Mucosa of descending colon (tissue), 3 donors: ENCODE data around the gene SPINK9. TPM values are rescaled to one million over a fixed set of nuclear protein-coding genes. Genes with fewer than 3 reads are reported as not detected.

Experiments used
- ATAC-seq: fragments of 200-7000 bp; cut with Tn5 transposase; one replicate; pipeline ENCODE4 v1.9.1; 2020; ENCODE audit warnings: mild to moderate bottlenecking, moderate library complexity
- DNase-seq, 3 donors: peaks; one replicate each; pipeline ENCODE4 v3.0.0-alpha.2; 2020
- H3K36me3 ChIP-seq: fragments of 200-600 bp; one replicate; pipeline ENCODE4 v1.8.0; 2021; ENCODE audit warnings: low read depth, mild to moderate bottlenecking
- H3K4me1 ChIP-seq: fragments of 200-600 bp; one replicate; pipeline ENCODE4 v1.8.0; 2021; ENCODE audit warnings: low read depth, mild to moderate bottlenecking
- H3K4me3 ChIP-seq: fragments of 200-600 bp; one replicate; pipeline ENCODE4 v1.8.0; 2021; ENCODE audit warnings: mild to moderate bottlenecking
- H3K9me3 ChIP-seq: fragments of 200-600 bp; one replicate; pipeline ENCODE4 v1.8.0; 2021; ENCODE audit warnings: mild to moderate bottlenecking
- intact Hi-C, 2 donors: fragments of 100-400 bp; cut with DNase I in 1 of 2; cut with micrococcal nuclease in 1 of 2; formaldehyde crosslinking; loops; one replicate each; pipeline versions ENCODE4 v1.11.0 to v1.11.1; 2022; cut with DNase I, micrococcal nuclease
- total RNA-seq, 3 donors: library from RNA; stranded (reverse); fragmentation: NEBNext Ultra II Directional in 2 of 3; extraction: Animal tissue kit (Norgen Biotek cat#: 25700) in 2 of 3; gene quantifications; one replicate each; pipeline versions ENCODE4 v1.2.1 to v1.2.4, GENCODE V29; 2021 to 2023
- TF ChIP-seq, protein P1 (sequence below): fragments of 200-600 bp; IDR thresholded peaks from one replicate; pipeline ENCODE4 v1.8.0; 2022; ENCODE audit warnings: antibody characterized with exemption, mild to moderate bottlenecking
- donor health status: DM: no; HTN: no; CAD: no; lungs with moderate emphysema.
- donor health status: DM: no; HTN: no; CAD: no.
- donor health status: DM: no; HTN: yes; CAD: no.

SPINK9 gene
- total RNA-seq, 3 donors from 2014 or later: not detected

DNA sequence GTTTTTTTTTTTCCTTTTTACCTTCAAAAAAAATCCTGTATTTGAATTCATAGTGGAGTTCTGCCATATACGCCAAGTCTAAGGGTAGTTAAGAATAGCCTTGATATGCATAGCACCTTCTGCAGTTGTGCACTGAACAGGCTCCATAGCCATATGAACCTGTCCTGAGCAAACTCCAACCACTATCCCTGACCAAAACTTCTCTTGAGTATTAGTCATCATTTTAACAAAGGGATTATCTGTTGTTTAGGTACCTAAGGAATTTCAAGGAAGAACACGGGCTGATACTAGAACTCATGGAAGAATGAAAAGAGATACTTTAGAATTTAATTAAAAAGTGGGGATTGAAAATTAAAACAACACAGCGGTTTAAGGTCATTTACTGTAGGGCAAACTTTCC lies 46.5 kb downstream of the SPINK9 start:
- intact Hi-C loops: no loop called here
- no peak overlapping the region for H3K4me3 ChIP-seq
- H3K36me3 ChIP-seq: no peaks in the 10 kb centered on the region
- H3K4me1 ChIP-seq: peaks cover 27% of the 10 kb centered on the region
- ATAC-seq: no peak
- DNase-seq: no peak
- no peaks in the 10 kb centered on the region for H3K9me3 ChIP-seq
- TF ChIP-seq, protein P1, sequence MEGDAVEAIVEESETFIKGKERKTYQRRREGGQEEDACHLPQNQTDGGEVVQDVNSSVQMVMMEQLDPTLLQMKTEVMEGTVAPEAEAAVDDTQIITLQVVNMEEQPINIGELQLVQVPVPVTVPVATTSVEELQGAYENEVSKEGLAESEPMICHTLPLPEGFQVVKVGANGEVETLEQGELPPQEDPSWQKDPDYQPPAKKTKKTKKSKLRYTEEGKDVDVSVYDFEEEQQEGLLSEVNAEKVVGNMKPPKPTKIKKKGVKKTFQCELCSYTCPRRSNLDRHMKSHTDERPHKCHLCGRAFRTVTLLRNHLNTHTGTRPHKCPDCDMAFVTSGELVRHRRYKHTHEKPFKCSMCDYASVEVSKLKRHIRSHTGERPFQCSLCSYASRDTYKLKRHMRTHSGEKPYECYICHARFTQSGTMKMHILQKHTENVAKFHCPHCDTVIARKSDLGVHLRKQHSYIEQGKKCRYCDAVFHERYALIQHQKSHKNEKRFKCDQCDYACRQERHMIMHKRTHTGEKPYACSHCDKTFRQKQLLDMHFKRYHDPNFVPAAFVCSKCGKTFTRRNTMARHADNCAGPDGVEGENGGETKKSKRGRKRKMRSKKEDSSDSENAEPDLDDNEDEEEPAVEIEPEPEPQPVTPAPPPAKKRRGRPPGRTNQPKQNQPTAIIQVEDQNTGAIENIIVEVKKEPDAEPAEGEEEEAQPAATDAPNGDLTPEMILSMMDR: no peak

DNA sequence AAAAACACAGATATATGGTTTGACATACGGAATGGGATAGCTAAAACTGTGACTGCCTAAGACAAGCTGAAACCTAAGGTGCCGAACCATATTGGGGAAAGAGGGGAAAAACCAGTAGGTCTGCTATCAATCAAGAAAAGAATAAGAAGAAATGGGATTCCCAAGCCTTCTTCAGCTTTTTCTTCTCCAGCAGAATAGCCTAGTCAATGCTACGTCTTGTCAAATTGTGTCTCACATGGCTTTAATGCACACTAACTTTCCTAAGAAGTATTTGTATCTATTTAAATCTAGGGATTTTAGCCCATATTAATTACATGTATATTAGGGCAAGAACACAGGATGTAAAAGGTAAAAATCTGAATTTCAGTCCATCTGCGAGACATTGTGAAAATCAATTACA lies 47.6 kb downstream of the SPINK9 start:
- no peaks in the 10 kb centered on the region for H3K9me3 ChIP-seq
- ATAC-seq (no peak), DNase-seq (no peak)
- TF ChIP-seq, protein P1: no peak
- H3K4me1 ChIP-seq: peaks cover 27% of the 10 kb centered on the region
- H3K4me3 ChIP-seq: peak overlapping the region; percentile 69
- intact Hi-C loops: no loop called here
- H3K36me3 ChIP-seq: no peaks in the 10 kb centered on the region

DNA sequence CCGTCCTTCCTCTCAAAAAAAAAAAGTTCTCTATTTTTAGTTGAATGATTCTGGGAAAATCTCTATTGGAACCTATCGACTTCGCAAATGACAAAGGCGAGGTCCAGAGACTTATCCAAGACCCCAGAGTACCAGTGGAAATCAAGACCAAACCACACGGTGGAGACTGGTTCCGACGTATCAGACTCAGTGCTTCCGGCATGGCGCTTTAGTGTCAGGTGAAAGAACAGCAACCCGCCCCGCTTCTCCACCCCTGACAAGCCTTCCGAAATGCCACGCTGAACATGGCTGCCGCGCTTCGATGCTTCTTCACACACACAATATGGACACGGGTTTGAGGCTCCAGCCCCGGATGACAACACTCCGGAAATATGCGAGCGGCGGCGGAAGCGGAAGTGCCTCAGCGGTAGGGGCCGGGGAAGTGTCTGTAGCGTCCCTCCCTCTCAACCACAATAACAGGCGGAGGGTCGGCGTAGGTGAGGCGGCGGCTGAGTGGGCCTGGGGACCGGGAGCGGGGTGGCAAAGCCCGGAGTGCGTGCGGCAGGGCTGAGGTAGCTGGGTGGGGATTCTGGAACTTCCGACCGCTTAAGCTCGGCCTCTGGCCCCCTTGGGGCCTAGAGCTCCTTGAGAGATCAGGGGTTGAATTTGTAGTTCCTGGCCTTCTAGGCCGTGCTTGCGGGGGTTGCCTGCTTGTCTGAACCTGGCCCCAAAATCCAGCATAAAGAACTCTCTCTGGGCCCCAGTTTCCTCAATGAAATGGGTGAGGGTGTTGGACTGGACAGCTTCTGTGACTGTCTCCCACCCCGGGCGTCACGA lies 48.4 kb downstream of the SPINK9 start, which contains the start of gene FBXO38:
Gene FBXO38 (plus strand): TSS at position 395 of the 816 bp plus-strand sequence. CDS start 10,819 bp downstream, outside the sequence.
- ATAC-seq (peak; percentile 99), DNase-seq (peak; percentile 97 to 98 (median 98))
- peaks cover 27% of the 10 kb centered on the region for H3K4me1 ChIP-seq
- TF ChIP-seq, protein P1: peak; percentile 10
- no peaks in the 10 kb centered on the region for H3K36me3 ChIP-seq
- peak within 1 kb of the TSS; percentile 69 for H3K4me3 ChIP-seq
- intact Hi-C loops: no loop called here
- no peaks in the 10 kb centered on the region for H3K9me3 ChIP-seq

DNA sequence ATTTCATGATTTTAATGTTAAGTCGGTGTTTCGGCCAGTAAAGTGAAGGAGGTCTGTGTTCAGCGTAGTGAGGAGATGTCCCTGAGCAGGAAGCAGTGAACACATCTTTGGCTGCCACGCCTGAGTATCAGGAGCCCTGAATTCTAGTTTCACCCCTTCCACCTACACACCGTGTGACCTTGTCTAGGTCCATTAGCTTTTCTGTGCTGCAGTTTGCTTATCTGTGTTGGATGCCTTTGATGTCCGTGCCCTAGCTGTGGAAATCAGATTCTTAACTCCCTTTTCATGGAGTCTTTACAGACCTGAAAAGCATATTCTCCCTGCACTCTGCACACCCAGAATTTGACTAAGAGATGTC lies 49.0 kb downstream of the SPINK9 start:
- no peaks in the 10 kb centered on the region for H3K36me3 ChIP-seq
- no peaks in the 10 kb centered on the region for H3K9me3 ChIP-seq
- TF ChIP-seq, protein P1: no peak
- peak overlapping the region; percentile 69 for H3K4me3 ChIP-seq
- H3K4me1 ChIP-seq: peaks cover 32% of the 10 kb centered on the region
- DNase-seq (peak in 1 of 3 donors; percentile 25), ATAC-seq (peak; percentile 44)
- intact Hi-C loops: no loop called here

DNA sequence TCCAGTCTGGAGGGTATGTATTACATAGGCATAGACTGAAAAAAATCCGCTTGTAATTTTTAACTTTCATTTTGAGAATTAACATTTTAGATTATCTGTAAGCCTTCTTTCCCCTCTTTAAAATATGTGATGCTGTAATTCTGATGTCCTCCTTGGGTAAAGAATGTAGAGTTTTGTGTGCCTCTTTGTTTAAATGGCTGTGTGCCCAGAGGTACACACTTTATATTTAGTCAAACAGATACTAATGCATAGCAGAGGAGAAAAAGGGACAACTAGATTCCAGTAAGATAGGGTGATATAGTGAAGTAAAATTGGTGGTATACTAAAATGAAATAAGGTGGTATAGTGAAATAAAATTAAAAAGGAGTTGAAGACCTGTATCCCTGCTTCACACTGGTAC lies 49.7 kb downstream of the SPINK9 start:
- H3K4me1 ChIP-seq: peaks cover 39% of the 10 kb centered on the region
- H3K36me3 ChIP-seq: no peaks in the 10 kb centered on the region
- TF ChIP-seq, protein P1: no peak
- H3K4me3 ChIP-seq: no peak overlapping the region
- intact Hi-C loops: no loop called here
- DNase-seq (no peak), ATAC-seq (no peak)
- no peaks in the 10 kb centered on the region for H3K9me3 ChIP-seq
